ENCODE measurements around the gene TULP4.

DNA sequence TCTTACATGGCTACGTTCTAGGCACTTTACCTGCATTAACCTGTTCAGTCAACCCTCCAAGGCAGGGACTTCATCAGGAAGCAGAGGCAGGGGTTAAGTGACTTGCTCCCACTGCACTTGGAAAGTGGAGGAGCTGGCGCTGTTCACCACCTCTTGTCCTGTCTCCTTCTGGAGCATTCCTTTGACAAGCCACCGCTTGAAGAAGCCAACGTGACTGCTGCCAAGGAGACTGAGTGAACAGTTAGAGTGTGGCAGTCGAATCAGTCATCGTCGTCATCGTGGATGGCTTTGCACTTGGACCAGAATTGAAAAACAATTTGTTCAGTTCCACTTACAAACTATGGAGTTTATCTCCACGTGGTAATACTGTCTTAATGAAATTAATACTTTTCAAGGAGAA is 60.9 kb downstream of the TULP4 start:
- TF ChIP-seq, protein P1, sequence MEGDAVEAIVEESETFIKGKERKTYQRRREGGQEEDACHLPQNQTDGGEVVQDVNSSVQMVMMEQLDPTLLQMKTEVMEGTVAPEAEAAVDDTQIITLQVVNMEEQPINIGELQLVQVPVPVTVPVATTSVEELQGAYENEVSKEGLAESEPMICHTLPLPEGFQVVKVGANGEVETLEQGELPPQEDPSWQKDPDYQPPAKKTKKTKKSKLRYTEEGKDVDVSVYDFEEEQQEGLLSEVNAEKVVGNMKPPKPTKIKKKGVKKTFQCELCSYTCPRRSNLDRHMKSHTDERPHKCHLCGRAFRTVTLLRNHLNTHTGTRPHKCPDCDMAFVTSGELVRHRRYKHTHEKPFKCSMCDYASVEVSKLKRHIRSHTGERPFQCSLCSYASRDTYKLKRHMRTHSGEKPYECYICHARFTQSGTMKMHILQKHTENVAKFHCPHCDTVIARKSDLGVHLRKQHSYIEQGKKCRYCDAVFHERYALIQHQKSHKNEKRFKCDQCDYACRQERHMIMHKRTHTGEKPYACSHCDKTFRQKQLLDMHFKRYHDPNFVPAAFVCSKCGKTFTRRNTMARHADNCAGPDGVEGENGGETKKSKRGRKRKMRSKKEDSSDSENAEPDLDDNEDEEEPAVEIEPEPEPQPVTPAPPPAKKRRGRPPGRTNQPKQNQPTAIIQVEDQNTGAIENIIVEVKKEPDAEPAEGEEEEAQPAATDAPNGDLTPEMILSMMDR (IDR thresholded peaks at IDR 0.05) = no peak
- no peak for TF ChIP-seq EZH2 (IDR thresholded peaks at IDR 0.05; ENCODE audit: borderline replicate concordance, insufficient read depth, low read depth, low read length, poor library complexity, severe bottlenecking)
